Measurements from ENCODE around the gene WDR31.
A peak's percentile ranks its signal among the peaks of the same experiment; 100 is the strongest.

Gene WDR31

DNA sequence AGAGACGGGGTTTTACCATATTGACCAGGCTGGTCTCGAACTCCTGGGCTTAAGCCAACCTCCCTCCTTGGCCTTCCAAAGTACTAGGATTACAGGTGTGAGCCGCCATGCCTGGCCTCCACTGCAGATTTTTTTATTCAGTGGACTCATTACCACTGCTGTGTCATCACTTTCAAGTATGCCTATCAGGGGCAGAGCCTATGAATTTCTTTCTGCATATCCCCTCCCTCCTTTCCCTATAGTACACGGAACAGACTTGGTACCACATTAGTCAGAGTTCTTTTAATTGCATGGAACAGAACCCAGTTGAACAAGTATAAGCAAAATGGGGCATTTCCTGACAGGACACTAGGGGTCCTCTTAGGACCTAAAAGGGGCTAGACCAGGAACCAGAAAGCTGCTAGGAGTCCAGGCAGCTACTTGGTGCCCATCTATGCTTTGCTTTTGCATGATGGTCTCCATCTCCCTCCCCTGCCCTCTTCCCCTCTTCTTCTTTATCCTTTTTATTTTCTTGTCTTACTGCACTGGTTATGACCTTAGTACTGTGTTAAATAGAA, 15.0 kb upstream of the WDR31 start:
- Histone ChIP-seq H3K4me1 (ENCODE audit: control insufficient read depth in 5 of 5, insufficient read depth in 5 of 5, low read length in 5 of 5) (peaks cover 2 to 10% (median 5%) of the 10 kb centered on the region in 5 donors), H3K9me3 (ENCODE audit: control insufficient read depth in 5 of 5, low read length in 5 of 5) (no peaks in the 10 kb centered on the region), H3K27ac (ENCODE audit: low read depth, low read length) (no peak overlapping the region), H3K4me3 (ENCODE audit: low read depth in 1 of 5, low read length in 5 of 5) (no peak overlapping the region), H3K36me3 (ENCODE audit: control insufficient read depth in 5 of 5, insufficient read depth in 5 of 5, low read length in 5 of 5) (no peaks in the 10 kb centered on the region), H3K9ac (ENCODE audit: low read length in 5 of 5) (no peak overlapping the region), H3K27me3 (ENCODE audit: control insufficient read depth in 5 of 5, insufficient read depth in 4 of 5, low read length in 5 of 5) (peaks cover 0 to 18% (median 14%) of the 10 kb centered on the region in 5 donors)

DNA sequence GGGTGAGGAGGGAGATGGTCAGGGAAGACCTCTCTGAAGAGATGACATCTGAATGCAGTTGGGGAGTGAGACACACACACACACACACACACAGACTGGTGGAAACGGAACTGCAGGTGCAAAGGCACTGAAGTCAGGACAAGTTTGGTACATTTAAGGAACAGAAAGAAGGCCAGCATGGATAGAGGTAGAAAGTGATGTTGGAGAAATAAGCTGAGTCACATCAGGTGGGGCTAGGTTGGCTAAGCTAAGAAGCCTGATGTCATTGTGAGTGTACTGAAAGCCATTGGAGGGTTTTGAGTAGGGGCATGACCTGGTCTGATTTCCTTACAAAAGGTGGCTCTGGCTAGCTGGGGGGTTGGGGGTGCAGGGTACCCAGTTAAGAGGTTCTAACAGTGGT, 12.3 kb upstream of the WDR31 start:
- Histone ChIP-seq H3K27me3 (ENCODE audit: control insufficient read depth in 5 of 5, insufficient read depth in 4 of 5, low read length in 5 of 5) (peaks cover 0 to 20% (median 17%) of the 10 kb centered on the region in 5 donors), H3K4me1 (ENCODE audit: control insufficient read depth in 5 of 5, insufficient read depth in 5 of 5, low read length in 5 of 5) (peaks cover 2 to 15% (median 10%) of the 10 kb centered on the region in 5 donors), H3K9me3 (ENCODE audit: control insufficient read depth in 5 of 5, low read length in 5 of 5) (no peaks in the 10 kb centered on the region), H3K9ac (ENCODE audit: low read length in 5 of 5) (no peak overlapping the region), H3K36me3 (ENCODE audit: control insufficient read depth in 5 of 5, insufficient read depth in 5 of 5, low read length in 5 of 5) (no peaks in the 10 kb centered on the region), H3K4me3 (ENCODE audit: low read depth in 1 of 5, low read length in 5 of 5) (no peak overlapping the region), H3K27ac (ENCODE audit: low read depth, low read length) (no peak overlapping the region)

DNA sequence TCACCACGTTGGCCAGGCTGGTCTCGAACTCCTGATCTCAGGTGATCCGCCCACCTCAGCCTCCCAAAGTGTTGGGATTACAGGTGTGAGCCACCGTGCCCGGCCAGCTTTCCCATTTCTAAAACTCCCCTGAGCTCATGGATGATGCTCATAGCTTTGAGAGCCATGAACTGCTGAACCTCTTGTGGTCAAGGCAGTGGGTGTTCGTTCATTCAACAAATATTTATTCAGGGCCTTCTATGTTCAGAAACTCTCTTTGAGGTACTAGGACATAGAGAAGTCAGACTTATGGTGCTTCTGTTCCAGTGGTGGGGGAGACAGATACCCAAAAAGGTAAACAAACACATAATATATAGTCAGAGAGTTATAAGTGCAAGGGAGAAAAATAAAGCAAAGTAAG, 11.9 kb upstream of the WDR31 start:
- Histone ChIP-seq H3K4me3 (ENCODE audit: low read depth in 1 of 5, low read length in 5 of 5) (no peak overlapping the region), H3K4me1 (ENCODE audit: control insufficient read depth in 5 of 5, insufficient read depth in 5 of 5, low read length in 5 of 5) (peaks cover 2 to 15% (median 10%) of the 10 kb centered on the region in 5 donors), H3K27me3 (ENCODE audit: control insufficient read depth in 5 of 5, insufficient read depth in 4 of 5, low read length in 5 of 5) (peaks cover 0 to 20% (median 17%) of the 10 kb centered on the region in 5 donors), H3K36me3 (ENCODE audit: control insufficient read depth in 5 of 5, insufficient read depth in 5 of 5, low read length in 5 of 5) (no peaks in the 10 kb centered on the region), H3K27ac (ENCODE audit: low read depth, low read length) (no peak overlapping the region), H3K9me3 (ENCODE audit: control insufficient read depth in 5 of 5, low read length in 5 of 5) (no peaks in the 10 kb centered on the region), H3K9ac (ENCODE audit: low read length in 5 of 5) (no peak overlapping the region)

DNA sequence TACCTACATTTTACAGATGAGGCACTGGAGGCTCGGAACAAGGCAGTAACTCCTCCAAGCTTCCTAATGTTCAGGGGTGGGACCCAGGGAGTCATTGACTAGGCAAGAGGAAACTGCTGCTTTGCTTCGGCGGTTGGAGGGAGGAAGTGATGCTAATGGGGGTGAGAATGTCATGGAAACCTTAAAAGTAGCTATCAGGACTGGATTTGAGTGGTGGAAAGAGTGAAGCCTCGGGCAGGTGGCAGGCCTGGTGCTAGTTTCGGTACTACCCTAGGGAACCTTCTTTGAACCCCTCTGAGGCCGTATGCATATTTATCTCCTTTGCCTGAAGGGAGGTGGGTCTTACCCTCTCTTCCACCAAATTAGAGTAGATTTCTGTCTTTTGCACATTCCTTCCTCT, 10.9 kb upstream of the WDR31 start:
- no peaks in the 10 kb centered on the region for H3K9me3 ChIP-seq (ENCODE audit: control insufficient read depth in 5 of 5, low read length in 5 of 5)
- no peaks in the 10 kb centered on the region for H3K36me3 ChIP-seq (ENCODE audit: control insufficient read depth in 5 of 5, insufficient read depth in 5 of 5, low read length in 5 of 5)
- no peak overlapping the region for H3K4me3 ChIP-seq (ENCODE audit: low read depth in 1 of 5, low read length in 5 of 5)
- H3K27me3 ChIP-seq (ENCODE audit: control insufficient read depth in 5 of 5, insufficient read depth in 4 of 5, low read length in 5 of 5), result peaks cover 0 to 20% (median 17%) of the 10 kb centered on the region in 5 donors
- H3K9ac ChIP-seq (ENCODE audit: low read length in 5 of 5), result no peak overlapping the region
- H3K4me1 ChIP-seq (ENCODE audit: control insufficient read depth in 5 of 5, insufficient read depth in 5 of 5, low read length in 5 of 5), result peaks cover 2 to 15% (median 10%) of the 10 kb centered on the region in 5 donors
- no peak overlapping the region for H3K27ac ChIP-seq (ENCODE audit: low read depth, low read length)

DNA sequence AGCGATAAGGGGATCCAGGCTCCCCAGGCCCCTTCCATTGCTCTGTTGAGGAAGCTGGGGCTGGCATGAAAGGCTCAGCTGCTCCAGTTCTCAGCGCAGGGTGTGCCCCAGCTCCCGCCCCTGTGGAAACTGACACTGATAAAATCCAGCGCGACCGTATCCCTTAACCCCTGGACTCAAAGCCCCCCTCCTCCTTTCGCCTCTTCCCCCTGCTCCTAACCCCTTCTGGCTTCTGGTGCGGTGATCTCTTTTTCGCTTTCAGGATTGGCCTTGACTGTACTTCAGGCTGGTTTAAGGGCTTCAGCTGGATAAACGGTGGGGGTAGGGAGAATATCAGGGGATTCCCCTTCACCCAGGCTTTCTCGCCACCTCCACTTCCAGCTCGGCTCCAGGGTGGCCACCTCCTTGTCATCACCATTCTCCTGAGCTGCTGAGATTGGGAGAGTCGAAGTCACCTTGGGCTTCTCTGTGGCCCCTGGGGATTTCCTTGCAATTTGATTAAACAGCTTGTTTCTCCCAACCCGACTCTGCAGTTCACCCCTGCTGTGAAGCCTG, 10.1 kb upstream of the WDR31 start:
- H3K27me3 ChIP-seq (ENCODE audit: control insufficient read depth in 5 of 5, insufficient read depth in 4 of 5, low read length in 5 of 5), result peaks cover 0 to 20% (median 17%) of the 10 kb centered on the region in 5 donors
- H3K4me3 ChIP-seq (ENCODE audit: low read depth in 1 of 5, low read length in 5 of 5), result peak overlapping the region; percentile 53 to 70 (median 59)
- peaks cover 2 to 15% (median 10%) of the 10 kb centered on the region in 5 donors for H3K4me1 ChIP-seq (ENCODE audit: control insufficient read depth in 5 of 5, insufficient read depth in 5 of 5, low read length in 5 of 5)
- no peak overlapping the region for H3K27ac ChIP-seq (ENCODE audit: low read depth, low read length)
- H3K9me3 ChIP-seq (ENCODE audit: control insufficient read depth in 5 of 5, low read length in 5 of 5), result no peaks in the 10 kb centered on the region
- H3K36me3 ChIP-seq (ENCODE audit: control insufficient read depth in 5 of 5, insufficient read depth in 5 of 5, low read length in 5 of 5), result no peaks in the 10 kb centered on the region
- peak overlapping the region in 1 of 5 donors; percentile 30 for H3K9ac ChIP-seq (ENCODE audit: low read length in 5 of 5)

DNA sequence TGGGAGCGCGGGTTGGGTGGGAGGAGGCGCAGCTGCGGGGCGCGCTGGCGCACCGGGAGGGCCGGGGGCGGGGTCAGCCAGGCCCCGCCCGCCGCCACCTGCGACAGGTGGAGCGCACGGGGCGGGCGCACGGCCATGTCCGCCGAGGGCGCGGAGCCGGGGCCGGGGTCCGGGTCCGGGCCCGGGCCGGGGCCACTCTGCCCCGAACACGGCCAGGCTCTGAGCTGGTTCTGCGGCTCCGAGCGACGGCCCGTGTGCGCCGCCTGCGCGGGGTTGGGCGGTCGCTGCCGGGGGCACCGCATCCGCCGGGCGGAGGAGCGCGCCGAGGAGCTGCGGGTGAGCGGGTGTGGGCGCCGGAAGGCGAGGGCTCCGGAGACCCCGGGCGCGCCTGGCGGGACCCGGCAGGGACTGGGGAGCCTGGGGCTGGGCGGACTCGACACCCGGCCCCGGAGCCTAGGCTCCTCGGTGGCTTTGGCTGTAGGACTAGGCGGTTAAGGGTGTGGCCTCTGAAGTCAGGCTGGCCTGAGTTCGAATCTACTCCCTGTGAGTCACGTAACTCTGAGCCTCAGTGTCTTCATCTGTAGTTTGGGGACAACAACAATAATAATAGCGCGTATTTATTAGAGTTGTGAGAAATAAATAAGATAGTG, 9.5 kb upstream of the WDR31 start, which contains the start of gene BSPRY:
TSS of gene BSPRY (plus strand) at position 97 of the 650 bp plus-strand sequence. CDS start at position 136, 39 bp downstream.
- Histone ChIP-seq H3K9me3 (ENCODE audit: control insufficient read depth in 5 of 5, low read length in 5 of 5) (no peaks in the 10 kb centered on the region), H3K9ac (ENCODE audit: low read length in 5 of 5) (peak within 1 kb of the TSS in 2 of 5 donors; percentile 20 to 30), H3K27me3 (ENCODE audit: control insufficient read depth in 5 of 5, insufficient read depth in 4 of 5, low read length in 5 of 5) (peaks cover 0 to 20% (median 17%) of the 10 kb centered on the region in 5 donors), H3K4me3 (ENCODE audit: low read depth in 1 of 5, low read length in 5 of 5) (peak within 1 kb of the TSS; percentile 53 to 70 (median 59)), H3K4me1 (ENCODE audit: control insufficient read depth in 5 of 5, insufficient read depth in 5 of 5, low read length in 5 of 5) (peaks cover 2 to 15% (median 10%) of the 10 kb centered on the region in 5 donors), H3K27ac (ENCODE audit: low read depth, low read length) (no peak within 1 kb of the TSS), H3K36me3 (ENCODE audit: control insufficient read depth in 5 of 5, insufficient read depth in 5 of 5, low read length in 5 of 5) (no peaks in the 10 kb centered on the region)

DNA sequence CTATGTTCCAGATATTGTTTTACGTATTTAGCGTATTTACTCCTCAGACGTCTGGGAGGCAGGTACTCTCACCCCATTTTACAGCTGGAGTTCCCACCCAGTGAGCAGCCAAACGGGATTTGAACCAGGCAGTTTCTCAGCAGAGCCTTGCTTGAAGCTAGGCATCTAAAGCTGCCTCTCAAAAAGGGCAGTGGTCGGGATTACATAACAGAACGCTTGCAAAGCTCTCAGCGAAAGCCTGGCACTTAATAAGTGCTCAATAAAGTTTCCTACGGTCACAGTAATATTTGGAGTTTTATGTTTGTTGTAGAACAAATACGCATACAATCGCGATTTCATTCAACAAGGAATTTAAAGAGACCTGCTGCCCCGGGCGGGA, 9.0 kb upstream of the WDR31 start:
- Histone ChIP-seq H3K27me3 (ENCODE audit: control insufficient read depth in 5 of 5, insufficient read depth in 4 of 5, low read length in 5 of 5) (peaks cover 0 to 20% (median 16%) of the 10 kb centered on the region in 5 donors), H3K9ac (ENCODE audit: low read length in 5 of 5) (no peak overlapping the region)

DNA sequence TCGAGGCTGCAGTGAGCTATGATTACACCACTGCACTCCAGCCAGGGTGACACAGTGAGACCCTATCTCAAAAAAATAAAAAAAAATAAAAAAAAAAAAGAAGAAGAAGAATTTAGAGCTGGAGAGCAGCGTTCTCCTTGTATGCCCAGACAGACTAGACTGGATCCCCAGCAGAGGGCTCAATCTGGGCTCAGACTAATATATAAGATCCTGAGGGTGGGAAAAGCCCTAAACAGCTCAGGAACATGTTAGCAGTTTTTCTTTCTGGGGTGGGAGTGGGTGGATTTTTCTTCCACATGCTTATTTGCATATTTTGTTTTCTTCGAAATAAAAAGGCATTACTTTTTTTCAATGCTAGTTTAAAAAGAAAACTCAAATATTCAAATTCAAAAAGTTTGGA, 8.4 kb upstream of the WDR31 start:
- Histone ChIP-seq H3K9ac (ENCODE audit: low read length in 5 of 5) (no peak overlapping the region), H3K36me3 (ENCODE audit: control insufficient read depth in 5 of 5, insufficient read depth in 5 of 5, low read length in 5 of 5) (no peaks in the 10 kb centered on the region), H3K9me3 (ENCODE audit: control insufficient read depth in 5 of 5, low read length in 5 of 5) (no peaks in the 10 kb centered on the region), H3K27me3 (ENCODE audit: control insufficient read depth in 5 of 5, insufficient read depth in 4 of 5, low read length in 5 of 5) (peaks cover 0 to 20% (median 16%) of the 10 kb centered on the region in 5 donors), H3K4me1 (ENCODE audit: control insufficient read depth in 5 of 5, insufficient read depth in 5 of 5, low read length in 5 of 5) (peaks cover 5 to 20% (median 18%) of the 10 kb centered on the region in 5 donors), H3K4me3 (ENCODE audit: low read depth in 1 of 5, low read length in 5 of 5) (no peak overlapping the region), H3K27ac (ENCODE audit: low read depth, low read length) (no peak overlapping the region)

More for the DNA sequence above, 9.0 kb upstream of the WDR31 start:
- H3K36me3 ChIP-seq (ENCODE audit: control insufficient read depth in 5 of 5, insufficient read depth in 5 of 5, low read length in 5 of 5), result no peaks in the 10 kb centered on the region
- no peak overlapping the region for H3K27ac ChIP-seq (ENCODE audit: low read depth, low read length)
- H3K9me3 ChIP-seq (ENCODE audit: control insufficient read depth in 5 of 5, low read length in 5 of 5), result no peaks in the 10 kb centered on the region
- H3K4me1 ChIP-seq (ENCODE audit: control insufficient read depth in 5 of 5, insufficient read depth in 5 of 5, low read length in 5 of 5), result peaks cover 2 to 16% (median 12%) of the 10 kb centered on the region in 5 donors
- H3K4me3 ChIP-seq (ENCODE audit: low read depth in 1 of 5, low read length in 5 of 5), result peak overlapping the region in 3 of 5 donors; percentile 53 to 70 (median 64)

DNA sequence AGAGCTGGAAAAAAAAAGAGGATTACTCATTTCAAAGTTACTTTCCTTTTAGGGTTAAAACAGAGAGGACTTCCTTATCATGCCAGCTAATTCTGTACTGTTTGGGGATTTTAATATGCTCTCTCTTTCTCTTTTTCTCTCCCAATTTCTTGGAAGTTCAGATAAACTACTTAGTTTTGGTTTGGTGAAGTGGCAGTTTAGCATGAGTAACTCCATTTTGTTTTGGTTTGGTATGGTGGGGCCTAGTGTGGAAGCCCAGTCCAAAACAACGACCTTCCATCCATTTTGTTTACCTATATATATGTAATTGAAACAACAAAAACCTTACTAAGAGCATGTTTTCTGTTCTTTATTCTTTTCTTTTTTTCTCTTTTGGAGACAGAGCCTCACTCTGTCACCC, 5.6 kb upstream of the WDR31 start:
- Histone ChIP-seq H3K4me3 (ENCODE audit: low read depth in 1 of 5, low read length in 5 of 5) (no peak overlapping the region), H3K9ac (ENCODE audit: low read length in 5 of 5) (no peak overlapping the region), H3K4me1 (ENCODE audit: control insufficient read depth in 5 of 5, insufficient read depth in 5 of 5, low read length in 5 of 5) (peaks cover 3 to 24% (median 15%) of the 10 kb centered on the region in 5 donors), H3K27me3 (ENCODE audit: control insufficient read depth in 5 of 5, insufficient read depth in 4 of 5, low read length in 5 of 5) (peaks cover 0 to 10% (median 7%) of the 10 kb centered on the region in 5 donors), H3K27ac (ENCODE audit: low read depth, low read length) (no peak overlapping the region), H3K9me3 (ENCODE audit: control insufficient read depth in 5 of 5, low read length in 5 of 5) (no peaks in the 10 kb centered on the region), H3K36me3 (ENCODE audit: control insufficient read depth in 5 of 5, insufficient read depth in 5 of 5, low read length in 5 of 5) (no peaks in the 10 kb centered on the region)

DNA sequence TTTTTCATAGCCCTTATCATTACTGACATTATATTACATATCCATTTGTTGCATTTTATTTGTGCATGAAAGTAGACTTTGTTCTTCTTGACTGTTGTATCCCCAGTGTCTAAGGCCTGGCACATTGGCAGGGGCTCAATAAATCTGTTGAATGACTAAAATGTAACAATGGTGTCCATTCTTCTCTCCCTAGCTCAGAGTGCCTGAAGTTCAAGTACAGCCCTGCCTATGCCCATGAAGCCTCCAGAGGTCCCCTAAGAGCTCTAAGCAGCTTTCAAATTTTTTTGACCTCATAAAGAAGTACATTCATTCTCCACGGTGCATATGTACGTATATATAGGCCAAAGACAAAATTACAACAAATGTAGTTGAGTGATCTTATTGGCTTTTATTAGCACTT, 5.1 kb upstream of the WDR31 start:
- Histone ChIP-seq H3K27ac (ENCODE audit: low read depth, low read length) (no peak overlapping the region), H3K27me3 (ENCODE audit: control insufficient read depth in 5 of 5, insufficient read depth in 4 of 5, low read length in 5 of 5) (peaks cover 0 to 6% (median 3%) of the 10 kb centered on the region in 5 donors), H3K36me3 (ENCODE audit: control insufficient read depth in 5 of 5, insufficient read depth in 5 of 5, low read length in 5 of 5) (no peaks in the 10 kb centered on the region), H3K4me1 (ENCODE audit: control insufficient read depth in 5 of 5, insufficient read depth in 5 of 5, low read length in 5 of 5) (peaks cover 3 to 23% (median 13%) of the 10 kb centered on the region in 5 donors), H3K9ac (ENCODE audit: low read length in 5 of 5) (no peak overlapping the region), H3K9me3 (ENCODE audit: control insufficient read depth in 5 of 5, low read length in 5 of 5) (no peaks in the 10 kb centered on the region), H3K4me3 (ENCODE audit: low read depth in 1 of 5, low read length in 5 of 5) (no peak overlapping the region)

Data from subcutaneous abdominal adipose tissue (tissue), 5 donors.